GM12873 (cell line): ENCODE measurements around the gene FHL3.

Experiments used
- CTCF ChIP-seq: IDR thresholded peaks from 2 replicates; pipeline ENCODE4 v1.5.1; 2012; ENCODE audit warnings: low read depth, mild to moderate bottlenecking, moderate library complexity, low read length, control low read depth; ENCODE audit not compliant: insufficient read depth; ENCODE audit errors: missing control alignments

The FHL3 gene

GRCh38 chr1:38015978-38016725 lies 10.8 kb upstream of the FHL3 start:
- TF ChIP-seq CTCF: no peak

- no peak for TF ChIP-seq CTCF
Observed at GRCh38 chr1:38014724-38015424, 9.6 kb upstream of the FHL3 start.

- TF ChIP-seq CTCF: no peak
Observed at GRCh38 chr1:38014171-38014570, 8.9 kb upstream of the FHL3 start.

- no peak for TF ChIP-seq CTCF
Observed at GRCh38 chr1:38013227-38013622, 7.9 kb upstream of the FHL3 start.

- TF ChIP-seq CTCF: no peak
Observed at GRCh38 chr1:38012363-38013226, 7.3 kb upstream of the FHL3 start, which contains the start of gene UTP11. Gene UTP11 (plus strand): TSS chr1:38012734. CDS start chr1:38012803, 69 bp downstream.

GRCh38 chr1:38009841-38010180 lies 4.5 kb upstream of the FHL3 start:
- TF ChIP-seq CTCF: no peak

- no peak for TF ChIP-seq CTCF
Observed at GRCh38 chr1:38009088-38009840, 4.0 kb upstream of the FHL3 start.
